Ovary (tissue), 3 donors: ENCODE measurements around the gene PLCB3.

ENCODE experiments used
- EP300 ChIP-seq: sonication (generic); formaldehyde crosslinking; IDR thresholded peaks from one replicate; pipeline ENCODE4 v1.6.1; 2017; ENCODE audit warnings: antibody characterized with exemption
- POLR2A ChIP-seq: fragments of 450-650 bp; IDR thresholded peaks from one replicate; pipeline ENCODE4 v1.6.1; 2017; ENCODE audit warnings: antibody characterized with exemption, mild to moderate bottlenecking, moderate library complexity
- TF ChIP-seq, protein P1 (sequence below), 3 donors: fragments of 450-650 bp in 2 of 3; fragments of 200-600 bp in 1 of 3; IDR thresholded peaks; one replicate each; pipeline versions ENCODE4 v1.5.1 to v1.8.0; 2016 to 2022; ENCODE audit warnings: antibody characterized with exemption in 3 of 3, mild to moderate bottlenecking in 1 of 3
- donor health status: DM: no; HTN: no; CAD: no.

DNA sequence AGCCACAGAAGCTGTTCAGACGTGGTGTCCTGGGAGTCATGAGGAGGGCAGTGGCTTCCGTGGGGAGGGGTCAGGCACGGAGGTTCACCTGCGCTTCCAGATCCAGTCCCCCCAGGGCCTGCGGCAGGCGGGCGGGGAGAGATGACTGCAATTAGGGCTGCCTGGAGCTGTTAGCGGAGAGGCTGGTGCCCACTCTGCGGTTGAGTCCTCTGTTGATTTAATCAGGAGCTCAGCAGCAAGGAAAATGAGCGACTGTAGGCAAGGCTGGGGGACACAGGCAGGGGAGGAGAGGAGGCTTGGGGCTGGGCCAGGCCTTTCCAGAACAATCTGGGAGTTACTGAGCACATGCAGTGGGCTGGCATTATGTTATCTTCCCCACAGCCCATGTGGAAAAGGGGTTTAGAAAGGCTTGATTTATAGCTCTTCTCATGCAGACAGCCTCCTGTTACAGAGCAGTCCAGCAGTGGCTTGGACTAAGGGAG, 13.1 kb downstream of the PLCB3 start:
- TF ChIP-seq, protein P1, sequence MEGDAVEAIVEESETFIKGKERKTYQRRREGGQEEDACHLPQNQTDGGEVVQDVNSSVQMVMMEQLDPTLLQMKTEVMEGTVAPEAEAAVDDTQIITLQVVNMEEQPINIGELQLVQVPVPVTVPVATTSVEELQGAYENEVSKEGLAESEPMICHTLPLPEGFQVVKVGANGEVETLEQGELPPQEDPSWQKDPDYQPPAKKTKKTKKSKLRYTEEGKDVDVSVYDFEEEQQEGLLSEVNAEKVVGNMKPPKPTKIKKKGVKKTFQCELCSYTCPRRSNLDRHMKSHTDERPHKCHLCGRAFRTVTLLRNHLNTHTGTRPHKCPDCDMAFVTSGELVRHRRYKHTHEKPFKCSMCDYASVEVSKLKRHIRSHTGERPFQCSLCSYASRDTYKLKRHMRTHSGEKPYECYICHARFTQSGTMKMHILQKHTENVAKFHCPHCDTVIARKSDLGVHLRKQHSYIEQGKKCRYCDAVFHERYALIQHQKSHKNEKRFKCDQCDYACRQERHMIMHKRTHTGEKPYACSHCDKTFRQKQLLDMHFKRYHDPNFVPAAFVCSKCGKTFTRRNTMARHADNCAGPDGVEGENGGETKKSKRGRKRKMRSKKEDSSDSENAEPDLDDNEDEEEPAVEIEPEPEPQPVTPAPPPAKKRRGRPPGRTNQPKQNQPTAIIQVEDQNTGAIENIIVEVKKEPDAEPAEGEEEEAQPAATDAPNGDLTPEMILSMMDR (IDR thresholded peaks at IDR 0.05) = no peak
- no peak for TF ChIP-seq POLR2A
- TF ChIP-seq EP300 = no peak
